K562 (cell line): Measurements from ENCODE around the gene FANCC. TPM values are rescaled to one million over a fixed set of nuclear protein-coding genes. Genes with fewer than 3 reads are reported as not detected.

Experiments
- BCLAF1 ChIP-seq, 2 experiments: fragments of 450-650 bp in 1 of 2; IDR thresholded peaks; 2 replicates each; pipeline ENCODE4 v1.6.1; 2011 to 2017; ENCODE audit warnings: low read depth in 2 of 2, antibody characterized with exemption in 1 of 2, borderline replicate concordance in 1 of 2, low read length in 1 of 2, mild to moderate bottlenecking in 1 of 2, mixed read lengths in 1 of 2; ENCODE audit not compliant: control insufficient read depth in 1 of 2
- BRD4 ChIP-seq: fragments of 200-600 bp; sonication (generic); IDR thresholded peaks from 2 replicates; pipeline ENCODE4 v1.6.1; 2017; ENCODE audit warnings: inconsistent platforms
- CBX2 ChIP-seq: fragments of 200-600 bp; sonication (generic); IDR thresholded peaks from one replicate; pipeline ENCODE4 v1.6.1; 2012; ENCODE audit warnings: mild to moderate bottlenecking, low read length, inconsistent platforms; ENCODE audit not compliant: insufficient read depth, poor library complexity, severe bottlenecking
- CHD4 ChIP-seq: fragments of 200-600 bp; sonication (generic); IDR thresholded peaks from 3 replicates; pipeline ENCODE4 v1.6.1; 2012; ENCODE audit warnings: low read depth, mild to moderate bottlenecking, mixed read lengths, low read length, inconsistent platforms; ENCODE audit not compliant: insufficient read depth, insufficient replicate concordance, poor library complexity, severe bottlenecking
- ESRRA ChIP-seq: fragments of 450-650 bp; IDR thresholded peaks from 2 replicates; pipeline ENCODE4 v1.6.1; 2014; ENCODE audit warnings: low read depth, mild to moderate bottlenecking, moderate library complexity, borderline replicate concordance
- ESRRB ChIP-seq: fragments of 250-450 bp; sonication (Bioruptor Pico); IDR thresholded peaks from 2 replicates; pipeline ENCODE4 v1.5.0; 2020; ENCODE audit warnings: mild to moderate bottlenecking, moderate library complexity, borderline replicate concordance
- FOXO4 ChIP-seq: fragments of 450-650 bp; formaldehyde crosslinking; IDR thresholded peaks from 2 replicates; pipeline ENCODE4 v1.4.0; 2020; ENCODE audit warnings: mild to moderate bottlenecking, moderate library complexity
- GTF2A2 ChIP-seq: IDR thresholded peaks from 2 replicates; pipeline ENCODE4 v1.6.1; 2016; ENCODE audit warnings: mild to moderate bottlenecking, missing genetic modification characterization, missing compliant biosample characterization
- MEIS2 ChIP-seq: fragments of 450-650 bp; IDR thresholded peaks from 2 replicates; pipeline ENCODE4 v1.6.1; 2014; ENCODE audit warnings: mild to moderate bottlenecking; ENCODE audit not compliant: partially characterized antibody
- NR1H2 ChIP-seq: sonication (generic); formaldehyde crosslinking; IDR thresholded peaks from 2 replicates; pipeline ENCODE4 v1.4.0; 2020; ENCODE audit warnings: mild to moderate bottlenecking, missing genetic modification reagents
- NR2C2 ChIP-seq, 2 experiments: fragments of 200-800 bp in 1 of 2; sonication (Bioruptor generic) in 1 of 2; sonication (generic) in 1 of 2; formaldehyde crosslinking in 1 of 2; IDR thresholded peaks; 2 replicates each; pipeline versions ENCODE4 v1.6.1 to v1.8.0; 2016 to 2022; ENCODE audit warnings: mild to moderate bottlenecking in 1 of 2, missing compliant biosample characterization in 1 of 2, missing genetic modification characterization in 1 of 2, missing genetic modification reagents in 1 of 2
- NR3C1 ChIP-seq: sonication (generic); formaldehyde crosslinking; IDR thresholded peaks from 2 replicates; pipeline ENCODE4 v1.8.1; 2022; ENCODE audit warnings: missing genetic modification reagents
- WHSC1 ChIP-seq: IDR thresholded peaks from one replicate; pipeline ENCODE4 v1.6.1; 2012; ENCODE audit warnings: low read length, control low read depth, inconsistent platforms
- XRCC5 ChIP-seq: fragments of 200-400 bp; formaldehyde crosslinking; IDR thresholded peaks from 2 replicates; pipeline ENCODE4 v1.6.1; 2017; ENCODE audit warnings: low read depth, mild to moderate bottlenecking, low read length
- ZBTB17 ChIP-seq: fragments of 450-650 bp; formaldehyde crosslinking; IDR thresholded peaks from 2 replicates; pipeline ENCODE4 v1.4.0; 2020; ENCODE audit warnings: mild to moderate bottlenecking
- ZNF444 ChIP-seq: fragments of 250-450 bp; sonication (Bioruptor Pico); IDR thresholded peaks from 2 replicates; pipeline ENCODE4 v1.4.0; 2020; ENCODE audit warnings: mild to moderate bottlenecking, moderate library complexity
- ZNF655 ChIP-seq: fragments of 250-450 bp; sonication (Bioruptor Pico); IDR thresholded peaks from 2 replicates; pipeline ENCODE4 v1.5.0; 2021
- ZNF695 ChIP-seq: fragments of 450-650 bp; formaldehyde crosslinking; IDR thresholded peaks from 2 replicates; pipeline ENCODE4 v1.4.0; 2020; ENCODE audit warnings: mild to moderate bottlenecking, moderate library complexity
- polyA plus RNA-seq, 8 experiments: library from polyadenylated mRNA; depleted of rRNA in 4 of 8; stranded (reverse) in 5 of 8; unstranded in 3 of 8; fragments of >200 nt; fragmentation: Nextera tagmentation in 2 of 8; fragmentation: Illumina TruSeq in 1 of 8; extraction: Ambion mirVana in 2 of 8; extraction: Trizol in 1 of 8; gene quantifications; 2 replicates each; pipeline versions ENCODE4 v1.2.1 to v1.2.3, GENCODE V29; 2011 to 2014; ENCODE audit warnings: inconsistent platforms in 1 of 8, missing spikeins in 1 of 8
- total RNA-seq, 7 experiments: library from RNA; depleted of rRNA in 6 of 7; stranded (reverse); fragments of >200 nt in 6 of 7; fragmentation: Illumina TruSeq in 2 of 7; extraction: Trizol in 2 of 7; gene quantifications; 2 replicates each; pipeline versions ENCODE4 v1.2.1 to v1.2.3, GENCODE V29; 2011 to 2021; ENCODE audit warnings: low replicate concordance in 1 of 7

Gene FANCC
- total and polyA plus RNA-seq, 9 of the 15 experiments (the other 6 are each of a cell fraction or from before 2014, with no cell fraction given), result 4.6 to 18.4 (median 14.2) TPM

GRCh38 chr9:95317119-95317892 lies at the start of gene FANCC (continued):
- TF ChIP-seq BCLAF1 (IDR thresholded peaks at IDR 0.05; ENCODE audit: borderline replicate concordance in 1 of 2, control insufficient read depth in 1 of 2, low read depth in 2 of 2, low read length in 1 of 2) (no peak), ZNF655 (CRISPR knock-in tag) (no peak), ESRRA (no peak), NR2C2 (CRISPR knock-in tag; IDR thresholded peaks at IDR 0.05) (no peak), NR2C2 (tag; IDR thresholded peaks at IDR 0.05) (peak; percentile 60), MEIS2 (no peak), NR3C1 (CRISPR knock-in tag) (peak; percentile 77; the same call in 1 of the 2 replicates), FOXO4 (CRISPR knock-in tag) (0 out of 2 replicates have a peak, but pooled peaks have one; percentile 60), ZNF444 (CRISPR knock-in tag) (no peak), CBX2 (no peak), ZBTB17 (CRISPR knock-in tag) (no peak), XRCC5 (no peak), GTF2A2 (tag) (no peak), ESRRB (no peak), BRD4 (0 out of 2 replicates have a peak, but pooled peaks have one; percentile 81), WHSC1 (no peak), NR1H2 (0 out of 2 replicates have a peak, but pooled peaks have one; percentile 58), CHD4 (peak; percentile 66), ZNF695 (no peak)
